Activated CD8-positive, alpha-beta memory T cell treated with anti-CD3 and anti-CD28 coated beads, Interleukin-2, amount 50 U/mL, for 24 hours (primary cell): ENCODE results near the gene BANF1.
A peak's percentile ranks its signal among the peaks of the same experiment; 100 is the strongest.
"Not testable (repeated sequence)": the region's sequence is repeated elsewhere in the genome, so short reads cannot be mapped to it uniquely, and the experiment has no call there.

Source experiments
- DNase-seq: peaks from one replicate; pipeline ENCODE4 v3.0.0-alpha.2; 2020; ENCODE audit errors: extremely low read depth

BANF1 gene

GRCh38 chr11:66011239-66011784, 9.0 kb downstream of the BANF1 start:
- no peak for DNase-seq

- DNase-seq = no peak
Observed at GRCh38 chr11:66011785-66012303, 9.5 kb downstream of the BANF1 start, which contains the start of gene CST6. CST6 (plus strand) TSS chr11:66012008; CDS start chr11:66012045, 37 bp downstream.

- no peak for DNase-seq
Observed at GRCh38 chr11:66012371-66012945, 10.2 kb downstream of the BANF1 start.

- no peak for DNase-seq
Observed at GRCh38 chr11:66012946-66013761, 10.9 kb downstream of the BANF1 start.

- DNase-seq = no peak
Observed at GRCh38 chr11:66013762-66014100, 11.4 kb downstream of the BANF1 start.

GRCh38 chr11:66014804-66015453, 12.6 kb downstream of the BANF1 start:
- no peak for DNase-seq

- DNase-seq = no peak
Observed at GRCh38 chr11:66015454-66015881, 13.2 kb downstream of the BANF1 start.

- no peak for DNase-seq
Observed at GRCh38 chr11:66015936-66016792, 13.9 kb downstream of the BANF1 start.

GRCh38 chr11:66016793-66017177, 14.5 kb downstream of the BANF1 start:
- no peak for DNase-seq

GRCh38 chr11:66017321-66017720, 15.0 kb downstream of the BANF1 start:
- DNase-seq = no peak

- no peak for DNase-seq
Observed at GRCh38 chr11:66020212-66020611, 17.9 kb downstream of the BANF1 start.

- DNase-seq = no peak
Observed at GRCh38 chr11:66020618-66021357, 18.5 kb downstream of the BANF1 start.

- peak; percentile 39 for DNase-seq
Observed at GRCh38 chr11:66022401-66023185, 20.3 kb downstream of the BANF1 start.

- not testable (repeated sequence) for DNase-seq
Observed at GRCh38 chr11:66023186-66023440, 20.8 kb downstream of the BANF1 start.

GRCh38 chr11:66026017-66026529, 23.8 kb downstream of the BANF1 start, which contains the start of gene CATSPER1:
CATSPER1 (minus strand) TSS chr11:66026479; CDS start chr11:66026379, 100 bp downstream.
- DNase-seq = no peak

- DNase-seq = no peak
Observed at GRCh38 chr11:66032957-66033735, 30.8 kb downstream of the BANF1 start.

GRCh38 chr11:66035653-66036333, 33.5 kb downstream of the BANF1 start:
- no peak for DNase-seq

GRCh38 chr11:66036334-66036710, 34.0 kb downstream of the BANF1 start:
- no peak for DNase-seq
